GM23248 (cell line): Measurements from ENCODE around the gene AKR1A1.

Source experiments
- EZH2 ChIP-seq: fragments of 200-600 bp; sonication (generic); IDR thresholded peaks from 2 replicates; pipeline ENCODE4 v1.6.1; 2018; ENCODE audit warnings: antibody characterized with exemption, mild to moderate bottlenecking; ENCODE audit not compliant: insufficient read depth, poor library complexity, severe bottlenecking
- EZH2phosphoT487 ChIP-seq: fragments of 200-600 bp; sonication (generic); IDR thresholded peaks from 2 replicates; pipeline ENCODE4 v1.6.1; 2018; ENCODE audit warnings: antibody characterized with exemption, moderate library complexity, mild to moderate bottlenecking, low read depth; ENCODE audit not compliant: insufficient read depth

GRCh38 chr1:45541193-45541592 is 9.4 kb upstream of the AKR1A1 start:
- TF ChIP-seq EZH2phosphoT487 (no peak), EZH2 (no peak)
